ENCODE measurements around the gene EXD3.

DNA sequence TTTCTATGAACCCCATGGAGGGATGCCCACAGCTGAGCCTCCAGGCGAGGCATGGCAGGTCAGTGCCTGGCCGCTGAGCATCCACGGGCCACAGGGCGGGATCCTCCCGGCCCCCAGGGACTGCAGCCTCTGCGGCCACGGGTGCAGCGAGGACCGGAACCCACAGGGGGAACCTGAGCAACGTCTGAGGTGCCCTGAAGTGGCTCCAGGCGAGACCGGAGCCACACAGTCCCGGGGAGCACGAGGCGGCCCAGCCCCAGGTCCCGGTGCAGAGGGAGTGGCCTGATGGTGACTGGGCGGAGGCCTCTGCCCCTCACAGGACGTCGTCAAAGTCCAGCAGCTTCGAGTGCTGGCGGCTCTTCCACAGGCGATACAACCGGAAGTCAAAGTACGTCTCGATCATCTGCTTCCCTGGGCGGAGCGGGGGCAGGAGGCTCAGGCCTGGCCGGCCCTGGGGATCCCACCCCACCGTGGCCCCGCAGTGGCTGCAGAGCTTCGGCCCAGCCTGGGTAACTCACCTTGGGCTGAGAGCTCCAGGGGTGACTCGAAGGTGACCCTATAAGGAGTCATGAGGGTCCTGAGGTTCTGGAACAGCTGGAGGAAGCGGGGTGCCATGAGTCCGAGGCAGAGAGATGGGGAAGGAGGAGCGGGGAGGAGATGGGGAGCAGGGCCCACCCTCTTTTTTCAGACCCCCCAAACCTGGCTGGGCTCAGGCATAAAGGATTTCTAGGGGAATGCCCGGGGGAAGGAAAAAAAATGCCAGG, 26.3 kb upstream of the EXD3 start:
- TF ChIP-seq CTCF (IDR thresholded peaks at IDR 0.05): no peak
- TF ChIP-seq POLR2AphosphoS5 (IDR thresholded peaks at IDR 0.05): no peak

All from breast epithelium (tissue), 3 donors.